K562 (cell line): ENCODE results near the gene NUDT5. TPM values are rescaled to one million over a fixed set of nuclear protein-coding genes. Genes with fewer than 3 reads are reported as not detected.

ENCODE experiments used
- ATF1 ChIP-seq, 2 experiments: fragments of 450-650 bp in 1 of 2; IDR thresholded peaks; 2 replicates each; pipeline ENCODE4 v1.6.1; 2016; ENCODE audit warnings: missing compliant biosample characterization in 1 of 2, missing genetic modification characterization in 1 of 2
- CREB3L1 ChIP-seq: fragments of 450-650 bp; IDR thresholded peaks from 2 replicates; pipeline ENCODE4 v1.6.1; 2014; ENCODE audit warnings: low read depth, mild to moderate bottlenecking, moderate library complexity, borderline replicate concordance
- CTCF ChIP-seq, 3 experiments: IDR thresholded peaks in 2 of 3; conservative IDR thresholded peaks in 1 of 3; 2 replicates each; pipeline ENCODE4 v1.5.1; 2011 to 2012; ENCODE audit warnings: low read length in 3 of 3, mild to moderate bottlenecking in 3 of 3, control low read depth in 2 of 3, improper control_type of control experiment in 1 of 3, inconsistent platforms in 1 of 3, low read depth in 1 of 3, mixed read lengths in 1 of 3, moderate library complexity in 1 of 3; ENCODE audit not compliant: insufficient read depth in 2 of 3
- CTCFL ChIP-seq: IDR thresholded peaks from 2 replicates; pipeline ENCODE4 v1.6.1; 2011; ENCODE audit warnings: borderline replicate concordance, low read depth, mild to moderate bottlenecking, moderate library complexity, low read length; ENCODE audit not compliant: insufficient read depth, poor library complexity, severe bottlenecking
- EGR1 ChIP-seq: fragments of 450-650 bp; conservative IDR thresholded peaks from 2 replicates; pipeline ENCODE4 v1.6.1; 2017; ENCODE audit warnings: mild to moderate bottlenecking
- ELF2 ChIP-seq: fragments of 250-450 bp; sonication (Bioruptor Pico); IDR thresholded peaks from 2 replicates; pipeline ENCODE4 v1.5.0; 2021; ENCODE audit warnings: mild to moderate bottlenecking
- FOXK2 ChIP-seq, 2 experiments: fragments of 450-650 bp; IDR thresholded peaks in 1 of 2; conservative IDR thresholded peaks in 1 of 2; 2 replicates each; pipeline ENCODE4 v1.6.1; 2016; ENCODE audit warnings: low read depth in 2 of 2, mild to moderate bottlenecking in 1 of 2
- KLF6 ChIP-seq: fragments of 250-450 bp; sonication (Bioruptor Pico); IDR thresholded peaks from 2 replicates; pipeline ENCODE4 v1.4.0; 2020; ENCODE audit warnings: mild to moderate bottlenecking, moderate library complexity, borderline replicate concordance
- MXD1 ChIP-seq: fragments of 250-450 bp; sonication (Bioruptor Pico); IDR thresholded peaks from 2 replicates; pipeline ENCODE4 v1.8.0; 2021; ENCODE audit warnings: borderline replicate concordance, mild to moderate bottlenecking, moderate library complexity; ENCODE audit not compliant: poor library complexity, severe bottlenecking
- WHSC1 ChIP-seq: IDR thresholded peaks from one replicate; pipeline ENCODE4 v1.6.1; 2012; ENCODE audit warnings: low read length, control low read depth, inconsistent platforms
- XRCC3 ChIP-seq: fragments of 450-650 bp; IDR thresholded peaks from 2 replicates; pipeline ENCODE4 v1.6.1; 2017; ENCODE audit warnings: mild to moderate bottlenecking, moderate library complexity
- ZC3H4 ChIP-seq: sonication (generic); formaldehyde crosslinking; IDR thresholded peaks from 2 replicates; pipeline ENCODE4 v1.9.0; 2021; ENCODE audit warnings: missing genetic modification reagents, borderline replicate concordance
- ZKSCAN8 ChIP-seq: fragments of 200-800 bp; sonication (Bioruptor generic); IDR thresholded peaks from 2 replicates; pipeline ENCODE4 v1.6.1; 2016; ENCODE audit warnings: missing genetic modification characterization, missing compliant biosample characterization
- ZNF3 ChIP-seq: fragments of 250-450 bp; sonication (Bioruptor Pico); IDR thresholded peaks from 2 replicates; pipeline ENCODE4 v1.5.0; 2021; ENCODE audit warnings: mild to moderate bottlenecking, moderate library complexity
- ZNF507 ChIP-seq: conservative IDR thresholded peaks from 2 replicates; pipeline ENCODE4 v1.6.1; 2017; ENCODE audit warnings: missing genetic modification characterization, missing compliant biosample characterization
- ZNF668 ChIP-seq: fragments of 250-450 bp; sonication (Bioruptor Pico); IDR thresholded peaks from 2 replicates; pipeline ENCODE4 v1.8.0; 2022; ENCODE audit warnings: mild to moderate bottlenecking, inconsistent platforms
- ZNF77 ChIP-seq: fragments of 250-450 bp; sonication (Bioruptor Pico); IDR thresholded peaks from 2 replicates; pipeline ENCODE4 v1.5.0; 2020
- ZSCAN29 ChIP-seq: fragments of 450-650 bp; IDR thresholded peaks from 2 replicates; pipeline ENCODE4 v1.6.1; 2017
- polyA plus RNA-seq, 8 experiments: library from polyadenylated mRNA; depleted of rRNA in 4 of 8; stranded (reverse) in 5 of 8; unstranded in 3 of 8; fragments of >200 nt; fragmentation: Nextera tagmentation in 2 of 8; fragmentation: Illumina TruSeq in 1 of 8; extraction: Ambion mirVana in 2 of 8; extraction: Trizol in 1 of 8; gene quantifications; 2 replicates each; pipeline versions ENCODE4 v1.2.1 to v1.2.3, GENCODE V29; 2011 to 2014; ENCODE audit warnings: inconsistent platforms in 1 of 8, missing spikeins in 1 of 8
- total RNA-seq, 7 experiments: library from RNA; depleted of rRNA in 6 of 7; stranded (reverse); fragments of >200 nt in 6 of 7; fragmentation: Illumina TruSeq in 2 of 7; extraction: Trizol in 2 of 7; gene quantifications; 2 replicates each; pipeline versions ENCODE4 v1.2.1 to v1.2.3, GENCODE V29; 2011 to 2021; ENCODE audit warnings: low replicate concordance in 1 of 7
- TF ChIP-seq, protein P1 (sequence below): sonication (generic); formaldehyde crosslinking; IDR thresholded peaks from 2 replicates; pipeline ENCODE4 v1.9.0; 2022; ENCODE audit warnings: mild to moderate bottlenecking, missing genetic modification reagents

Gene NUDT5
- total and polyA plus RNA-seq, 9 of the 15 experiments (the other 6 are each of a cell fraction or from before 2014, with no cell fraction given), result 87.7 to 422 (median 186) TPM

DNA sequence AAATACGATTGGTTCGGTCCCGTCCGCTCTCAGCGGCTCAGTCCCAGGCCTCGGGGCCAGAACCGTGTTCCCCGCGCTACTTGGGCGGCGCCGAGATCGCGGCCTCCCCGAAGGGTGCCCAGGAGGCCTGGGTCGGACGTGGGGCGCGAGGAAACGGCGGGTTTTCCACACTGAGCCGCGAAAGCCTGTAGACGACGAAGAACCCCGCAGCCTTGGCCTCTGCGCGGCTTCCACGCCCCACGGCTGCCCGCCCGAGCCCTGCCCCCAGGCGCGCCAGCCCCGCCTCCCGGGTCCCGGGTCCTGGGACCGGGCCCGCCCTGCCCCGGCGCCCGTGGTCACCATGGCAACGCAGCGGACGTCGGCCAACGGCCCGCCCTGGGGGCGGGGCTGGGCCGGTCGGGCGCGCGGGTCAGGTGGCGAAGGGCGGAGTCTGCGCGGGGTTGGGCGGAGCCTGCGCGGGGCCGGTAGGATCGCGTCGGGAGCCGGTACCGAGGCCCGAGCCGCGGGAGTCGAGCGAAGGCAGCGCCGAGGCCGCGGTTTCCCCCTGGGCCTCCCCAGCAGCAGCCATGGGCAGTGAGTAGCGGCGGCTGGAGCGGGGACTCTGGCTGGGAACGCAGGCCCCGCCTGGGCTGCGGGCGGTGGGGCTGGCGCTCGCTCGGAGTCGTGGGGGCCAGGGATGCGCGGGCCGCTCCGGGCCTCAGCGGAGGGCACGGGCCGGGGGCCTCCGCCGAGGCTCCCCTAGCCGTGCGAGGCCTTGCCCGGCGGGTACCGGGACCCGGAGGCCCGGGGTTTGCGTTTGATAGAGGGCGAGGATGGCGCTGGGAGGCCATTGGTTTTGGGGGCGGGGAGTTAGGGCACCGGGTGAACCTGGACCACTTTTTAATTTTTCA, 66.2 kb downstream of the NUDT5 start, which contains the start of gene SEC61A2 (continued):
- TF ChIP-seq ATF1 (CRISPR knock-in tag; IDR thresholded peaks at IDR 0.05), result no peak
- TF ChIP-seq ATF1 (tag; IDR thresholded peaks at IDR 0.05), result 0 out of 2 replicates have a peak, but pooled peaks have one; percentile 35
- no peak for TF ChIP-seq CREB3L1
- TF ChIP-seq MXD1 (CRISPR knock-in tag), result no peak
- no peak for TF ChIP-seq EGR1
- no peak for TF ChIP-seq ZNF77 (CRISPR knock-in tag)
- TF ChIP-seq ZKSCAN8 (CRISPR knock-in tag), result no peak
- TF ChIP-seq ELF2 (CRISPR knock-in tag), result no peak
- no peak for TF ChIP-seq CTCFL
- TF ChIP-seq, protein P1, sequence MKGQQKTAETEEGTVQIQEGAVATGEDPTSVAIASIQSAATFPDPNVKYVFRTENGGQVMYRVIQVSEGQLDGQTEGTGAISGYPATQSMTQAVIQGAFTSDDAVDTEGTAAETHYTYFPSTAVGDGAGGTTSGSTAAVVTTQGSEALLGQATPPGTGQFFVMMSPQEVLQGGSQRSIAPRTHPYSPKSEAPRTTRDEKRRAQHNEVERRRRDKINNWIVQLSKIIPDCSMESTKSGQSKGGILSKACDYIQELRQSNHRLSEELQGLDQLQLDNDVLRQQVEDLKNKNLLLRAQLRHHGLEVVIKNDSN (CRISPR knock-in tag), result peak; percentile 56; the same call in 1 of the 2 replicates
- no peak for TF ChIP-seq ZNF3 (CRISPR knock-in tag)
- no peak for TF ChIP-seq ZNF507
- TF ChIP-seq WHSC1, result no peak
- TF ChIP-seq FOXK2 (conservative IDR thresholded peaks at IDR 0.05 in 1 of 2, IDR thresholded peaks at IDR 0.05 in 1 of 2; ENCODE audit: low read depth in 2 of 2), result no peak
- TF ChIP-seq KLF6 (CRISPR knock-in tag), result no peak
- no peak for TF ChIP-seq ZNF668 (CRISPR knock-in tag)
- no peak for TF ChIP-seq CTCF (IDR thresholded peaks at IDR 0.05 in 2 of 3, conservative IDR thresholded peaks at IDR 0.05 in 1 of 3; ENCODE audit: insufficient read depth in 2 of 3, low read depth in 1 of 3, low read length in 3 of 3)
- TF ChIP-seq XRCC3, result no peak
- peak; percentile 74; the same call in 1 of the 2 replicates for TF ChIP-seq ZSCAN29
- no peak for TF ChIP-seq ZC3H4 (CRISPR knock-in tag)
